ENCODE results near the gene SYNGR2.

DNA sequence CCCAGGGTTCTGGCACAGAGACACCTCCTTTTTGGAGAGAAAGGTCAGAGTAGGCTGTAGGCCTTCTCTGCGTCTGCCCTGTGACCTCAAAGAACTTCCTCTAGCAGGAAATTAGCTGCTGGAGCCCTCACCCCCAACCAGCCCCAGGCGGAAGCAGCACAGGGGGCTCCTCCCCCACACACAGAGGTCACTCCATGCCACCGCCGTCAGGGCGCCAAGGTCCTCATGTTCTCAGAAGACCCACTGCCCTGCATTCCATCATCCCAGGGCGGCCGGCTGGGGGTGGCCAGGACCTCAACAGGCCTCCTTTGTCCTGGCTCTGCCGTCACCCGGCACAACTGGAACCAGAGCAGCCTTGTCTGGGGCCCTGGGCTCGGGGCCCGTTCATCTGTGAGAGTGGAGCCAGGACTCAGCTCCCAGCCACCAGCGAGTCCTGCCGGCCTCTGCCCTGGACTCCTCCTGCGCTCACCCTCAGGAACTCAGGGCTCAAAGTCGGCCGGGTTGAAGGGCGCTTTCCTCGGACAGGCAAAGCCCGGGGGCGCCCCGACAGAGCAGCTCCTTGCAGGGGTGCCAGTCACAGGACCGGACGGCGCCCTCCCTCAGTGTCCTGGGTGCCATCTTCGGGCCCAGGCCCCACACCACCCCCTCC is 41.0 kb upstream of the SYNGR2 start:
- TF ChIP-seq, protein P1, sequence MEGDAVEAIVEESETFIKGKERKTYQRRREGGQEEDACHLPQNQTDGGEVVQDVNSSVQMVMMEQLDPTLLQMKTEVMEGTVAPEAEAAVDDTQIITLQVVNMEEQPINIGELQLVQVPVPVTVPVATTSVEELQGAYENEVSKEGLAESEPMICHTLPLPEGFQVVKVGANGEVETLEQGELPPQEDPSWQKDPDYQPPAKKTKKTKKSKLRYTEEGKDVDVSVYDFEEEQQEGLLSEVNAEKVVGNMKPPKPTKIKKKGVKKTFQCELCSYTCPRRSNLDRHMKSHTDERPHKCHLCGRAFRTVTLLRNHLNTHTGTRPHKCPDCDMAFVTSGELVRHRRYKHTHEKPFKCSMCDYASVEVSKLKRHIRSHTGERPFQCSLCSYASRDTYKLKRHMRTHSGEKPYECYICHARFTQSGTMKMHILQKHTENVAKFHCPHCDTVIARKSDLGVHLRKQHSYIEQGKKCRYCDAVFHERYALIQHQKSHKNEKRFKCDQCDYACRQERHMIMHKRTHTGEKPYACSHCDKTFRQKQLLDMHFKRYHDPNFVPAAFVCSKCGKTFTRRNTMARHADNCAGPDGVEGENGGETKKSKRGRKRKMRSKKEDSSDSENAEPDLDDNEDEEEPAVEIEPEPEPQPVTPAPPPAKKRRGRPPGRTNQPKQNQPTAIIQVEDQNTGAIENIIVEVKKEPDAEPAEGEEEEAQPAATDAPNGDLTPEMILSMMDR (IDR thresholded peaks at IDR 0.05), result no peak
- TF ChIP-seq POLR2A (IDR thresholded peaks at IDR 0.05), result no peak
- TF ChIP-seq POLR2AphosphoS5 (IDR thresholded peaks at IDR 0.05), result no peak

All from prostate gland (tissue), 2 donors.